HEK293 (cell line): Measurements from ENCODE around the gene EFCAB12.

Experiments
- CTCF ChIA-PET: fragments of 350-600 bp; formaldehyde crosslinking; extraction: SDS; loops from one replicate; lab custom pipeline; 2021; ENCODE audit warnings: antibody characterized with exemption; lab: Yijun Ruan, JAX
- POLR2A ChIA-PET: fragments of 300-600 bp; formaldehyde crosslinking; extraction: SDS; loops from one replicate; lab custom pipeline; 2020; ENCODE audit warnings: antibody characterized with exemption, inconsistent platforms; lab: Yijun Ruan, JAX
- H3K27ac ChIP-seq: fragments of 200-500 bp; sonication (Bioruptor generic); 2 replicates; pipeline ENCODE4 v1.5.1; 2014; ENCODE audit warnings: low read depth, low read length, control low read depth, inconsistent platforms; ENCODE audit errors: extremely low read depth
- H3K36me3 ChIP-seq, 2 experiments: fragments of 200-500 bp in 1 of 2; sonication (Bioruptor generic) in 1 of 2; 1 replicate in 1 of 2; 2 replicates in 1 of 2; pipeline ENCODE4 v1.5.1; 2014 to 2017; ENCODE audit warnings: inconsistent platforms in 2 of 2, low read length in 2 of 2; ENCODE audit not compliant: control insufficient read depth in 2 of 2, insufficient read depth in 1 of 2
- H3K4me1 ChIP-seq: fragments of 200-500 bp; sonication (Bioruptor generic); 2 replicates; pipeline ENCODE4 v1.5.1; 2014; ENCODE audit warnings: mild to moderate bottlenecking, low read length, inconsistent platforms; ENCODE audit not compliant: control insufficient read depth, insufficient read depth
- H3K4me3 ChIP-seq: 2 replicates; pipeline ENCODE4 v1.5.1; 2011; ENCODE audit warnings: low read depth, mild to moderate bottlenecking, control low read depth, low read length, moderate library complexity
- H3K9me3 ChIP-seq: fragments of 200-500 bp; sonication (Bioruptor generic); 2 replicates; pipeline ENCODE4 v1.5.1; 2014; ENCODE audit warnings: low read depth, low read length, inconsistent platforms; ENCODE audit not compliant: control insufficient read depth, insufficient read depth
- BCL11B ChIP-seq: fragments of 450-650 bp; formaldehyde crosslinking; IDR thresholded peaks from 2 replicates; pipeline ENCODE4 v1.5.1; 2016; ENCODE audit warnings: low read depth, missing biosample characterization, missing genetic modification characterization
- EGR2 ChIP-seq: fragments of 450-650 bp; formaldehyde crosslinking; IDR thresholded peaks from 2 replicates; pipeline ENCODE4 v1.5.1; 2016; ENCODE audit warnings: low read depth, missing biosample characterization, missing genetic modification characterization
- GLI4 ChIP-seq: fragments of 450-650 bp; formaldehyde crosslinking; IDR thresholded peaks from 2 replicates; pipeline ENCODE4 v1.5.1; 2016; ENCODE audit warnings: missing biosample characterization, missing genetic modification characterization
- GLIS1 ChIP-seq: fragments of 450-650 bp; formaldehyde crosslinking; IDR thresholded peaks from 2 replicates; pipeline ENCODE4 v1.5.1; 2016; ENCODE audit warnings: missing biosample characterization, missing genetic modification characterization
- IKZF3 ChIP-seq: fragments of 450-650 bp; IDR thresholded peaks from 2 replicates; pipeline ENCODE4 v1.5.0; 2018; ENCODE audit warnings: missing biosample characterization, mild to moderate bottlenecking, missing genetic modification characterization, moderate library complexity
- KLF16 ChIP-seq: fragments of 450-650 bp; formaldehyde crosslinking; IDR thresholded peaks from 2 replicates; pipeline ENCODE4 v1.5.1; 2017; ENCODE audit warnings: missing biosample characterization, missing genetic modification characterization
- MZF1 ChIP-seq: fragments of 450-650 bp; formaldehyde crosslinking; IDR thresholded peaks from 2 replicates; pipeline ENCODE4 v1.5.1; 2017; ENCODE audit warnings: missing biosample characterization, missing genetic modification characterization, borderline replicate concordance
- SCRT2 ChIP-seq: fragments of 450-650 bp; formaldehyde crosslinking; IDR thresholded peaks from 2 replicates; pipeline ENCODE4 v1.5.1; 2016; ENCODE audit warnings: missing biosample characterization, missing genetic modification characterization
- YY1 ChIP-seq: fragments of 450-650 bp; formaldehyde crosslinking; IDR thresholded peaks from 2 replicates; pipeline ENCODE4 v1.5.1; 2018; ENCODE audit warnings: missing biosample characterization, missing genetic modification characterization
- ZBTB17 ChIP-seq: fragments of 450-650 bp; formaldehyde crosslinking; IDR thresholded peaks from 2 replicates; pipeline ENCODE4 v1.5.1; 2016; ENCODE audit warnings: missing biosample characterization, missing genetic modification characterization
- ZBTB49 ChIP-seq: fragments of 450-650 bp; formaldehyde crosslinking; IDR thresholded peaks from 2 replicates; pipeline ENCODE4 v1.5.1; 2016; ENCODE audit warnings: missing biosample characterization, missing genetic modification characterization, low read depth
- ZFP37 ChIP-seq: fragments of 450-650 bp; formaldehyde crosslinking; IDR thresholded peaks from 2 replicates; pipeline ENCODE4 v1.5.1; 2016; ENCODE audit warnings: missing biosample characterization, missing genetic modification characterization
- ZNF138 ChIP-seq: fragments of 450-650 bp; formaldehyde crosslinking; IDR thresholded peaks from 2 replicates; pipeline ENCODE4 v1.5.1; 2016; ENCODE audit warnings: missing biosample characterization, missing genetic modification characterization, borderline replicate concordance
- ZNF16 ChIP-seq: fragments of 450-650 bp; formaldehyde crosslinking; IDR thresholded peaks from 2 replicates; pipeline ENCODE4 v1.5.1; 2016; ENCODE audit warnings: low read depth, missing biosample characterization, missing genetic modification characterization
- ZNF18 ChIP-seq: fragments of 450-650 bp; formaldehyde crosslinking; IDR thresholded peaks from 2 replicates; pipeline ENCODE4 v1.5.1; 2016; ENCODE audit warnings: missing biosample characterization, missing genetic modification characterization
- ZNF214 ChIP-seq: fragments of 450-650 bp; formaldehyde crosslinking; IDR thresholded peaks from 2 replicates; pipeline ENCODE4 v1.5.1; 2017; ENCODE audit warnings: missing biosample characterization, mild to moderate bottlenecking, missing genetic modification characterization, borderline replicate concordance
- ZNF26 ChIP-seq: fragments of 450-650 bp; formaldehyde crosslinking; IDR thresholded peaks from 2 replicates; pipeline ENCODE4 v1.5.1; 2016; ENCODE audit warnings: missing biosample characterization, missing genetic modification characterization
- ZNF510 ChIP-seq: fragments of 450-650 bp; formaldehyde crosslinking; IDR thresholded peaks from 2 replicates; pipeline ENCODE4 v1.5.1; 2018; ENCODE audit warnings: mild to moderate bottlenecking, missing genetic modification characterization, missing biosample characterization; ENCODE audit not compliant: insufficient replicate concordance
- ZNF513 ChIP-seq: fragments of 450-650 bp; IDR thresholded peaks from 2 replicates; pipeline ENCODE4 v1.5.1; 2018; ENCODE audit warnings: missing biosample characterization, missing genetic modification characterization
- ZNF530 ChIP-seq: fragments of 450-650 bp; formaldehyde crosslinking; IDR thresholded peaks from 2 replicates; pipeline ENCODE4 v1.5.1; 2016; ENCODE audit warnings: low read depth, missing biosample characterization, missing genetic modification characterization
- ZNF558 ChIP-seq: fragments of 450-650 bp; formaldehyde crosslinking; IDR thresholded peaks from 2 replicates; pipeline ENCODE4 v1.5.1; 2016; ENCODE audit warnings: missing biosample characterization, missing genetic modification characterization
- ZNF701 ChIP-seq: fragments of 450-650 bp; formaldehyde crosslinking; IDR thresholded peaks from 2 replicates; pipeline ENCODE4 v1.5.1; 2016; ENCODE audit warnings: missing biosample characterization, missing genetic modification characterization
- ZNF776 ChIP-seq: fragments of 450-650 bp; formaldehyde crosslinking; IDR thresholded peaks from 2 replicates; pipeline ENCODE4 v1.5.0; 2017; ENCODE audit warnings: missing biosample characterization, missing genetic modification characterization, borderline replicate concordance
- ZNF830 ChIP-seq: fragments of 450-650 bp; IDR thresholded peaks from 2 replicates; pipeline ENCODE4 v1.5.0; 2018; ENCODE audit warnings: missing biosample characterization, missing genetic modification characterization, low read depth, mild to moderate bottlenecking, moderate library complexity
- TF ChIP-seq, protein P1 (sequence below): fragments of 450-650 bp; formaldehyde crosslinking; IDR thresholded peaks from 2 replicates; pipeline ENCODE4 v1.5.1; 2017; ENCODE audit warnings: missing biosample characterization, missing genetic modification characterization

EFCAB12 gene

GRCh38 chr3:129419476-129419875, 9.0 kb downstream of the EFCAB12 start:
- no peaks in the 10 kb centered on the region for H3K4me1 ChIP-seq
- no peaks in the 10 kb centered on the region for H3K9me3 ChIP-seq
- ChIA-PET POLR2A (no interaction called here), CTCF (no interaction called here)
- H3K27ac ChIP-seq, result no peak overlapping the region
- H3K36me3 ChIP-seq, result no peaks in the 10 kb centered on the region
- no peak overlapping the region for H3K4me3 ChIP-seq
- TF ChIP-seq ZNF18 (tag by site-specific recombination) (no peak), ZNF830 (tag by site-specific recombination) (no peak), YY1 (tag by site-specific recombination) (no peak), ZNF513 (no peak), MZF1 (tag by site-specific recombination) (no peak), ZNF558 (no peak), ZNF776 (no peak), ZBTB49 (tag by site-specific recombination) (no peak), ZNF138 (tag by site-specific recombination) (no peak), GLIS1 (no peak), KLF16 (tag by site-specific recombination) (no peak), BCL11B (tag by site-specific recombination) (no peak), SCRT2 (no peak), ZFP37 (tag by site-specific recombination) (no peak)

DNA sequence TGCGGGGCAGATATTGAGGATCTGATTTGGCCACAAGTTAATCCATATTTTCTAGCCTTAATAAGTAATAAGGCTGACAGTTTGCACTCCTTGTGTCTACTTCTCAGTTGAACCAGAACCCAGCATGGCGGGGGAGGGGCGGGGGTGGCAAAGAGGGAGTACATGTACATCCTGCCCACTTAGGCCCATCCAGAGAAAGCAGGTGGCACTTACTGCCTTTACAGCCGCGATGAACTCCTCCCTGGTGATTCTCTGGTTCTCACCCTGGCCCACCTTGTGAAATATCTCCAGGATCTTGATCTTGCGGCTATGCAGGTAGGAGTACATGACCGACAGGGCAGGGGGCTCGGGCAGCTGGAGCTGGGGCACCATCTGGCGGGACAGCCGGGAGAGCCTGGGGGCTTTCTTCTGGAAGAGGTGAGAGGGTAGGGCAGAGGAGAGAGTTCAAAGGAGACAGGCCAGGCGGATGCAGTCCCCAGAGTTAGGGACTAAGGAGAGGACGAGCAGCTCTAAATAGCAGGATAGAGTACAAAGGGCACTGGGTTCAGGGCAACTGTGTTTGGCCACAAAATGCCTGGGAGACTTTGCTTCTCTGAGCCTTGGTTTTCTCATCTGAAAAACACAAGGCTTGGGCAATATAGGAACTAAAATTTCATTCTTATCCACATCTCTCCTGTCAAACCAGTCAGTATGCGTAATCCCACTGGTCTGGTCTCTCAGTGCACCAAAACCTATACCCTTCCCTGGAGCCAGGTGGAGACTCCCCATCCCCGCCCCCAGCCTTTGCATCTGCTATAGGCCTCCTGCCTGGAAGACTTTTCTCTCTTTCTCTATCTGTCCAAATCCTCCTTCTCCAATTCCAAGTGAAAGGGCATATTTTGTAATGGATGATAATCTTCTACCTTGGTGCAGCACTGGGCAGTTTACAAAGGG, 10.1 kb downstream of the EFCAB12 start:
- ChIA-PET POLR2A (no interaction called here), CTCF (interaction anchor here (0.7 to 1.5 kb wide), 2 partner anchors 9 to 36 kb away, joined by 3 read pairs; no protein-coding TSS in a partner anchor)
- H3K27ac ChIP-seq, result no peak overlapping the region
- no peaks in the 10 kb centered on the region for H3K9me3 ChIP-seq
- no peaks in the 10 kb centered on the region for H3K36me3 ChIP-seq
- TF ChIP-seq GLI4 (tag by site-specific recombination) (no peak), ZNF16 (tag by site-specific recombination) (no peak), ZNF530 (tag by site-specific recombination) (no peak), ZNF510 (tag by site-specific recombination) (no peak), ZBTB17 (tag by site-specific recombination) (no peak), ZNF26 (tag by site-specific recombination) (no peak), ZFP37 (tag by site-specific recombination) (no peak), ZNF214 (tag by site-specific recombination) (no peak), ZNF701 (tag by site-specific recombination) (no peak), IKZF3 (tag by site-specific recombination) (no peak), EGR2 (tag by site-specific recombination) (no peak)
- TF ChIP-seq, protein P1, sequence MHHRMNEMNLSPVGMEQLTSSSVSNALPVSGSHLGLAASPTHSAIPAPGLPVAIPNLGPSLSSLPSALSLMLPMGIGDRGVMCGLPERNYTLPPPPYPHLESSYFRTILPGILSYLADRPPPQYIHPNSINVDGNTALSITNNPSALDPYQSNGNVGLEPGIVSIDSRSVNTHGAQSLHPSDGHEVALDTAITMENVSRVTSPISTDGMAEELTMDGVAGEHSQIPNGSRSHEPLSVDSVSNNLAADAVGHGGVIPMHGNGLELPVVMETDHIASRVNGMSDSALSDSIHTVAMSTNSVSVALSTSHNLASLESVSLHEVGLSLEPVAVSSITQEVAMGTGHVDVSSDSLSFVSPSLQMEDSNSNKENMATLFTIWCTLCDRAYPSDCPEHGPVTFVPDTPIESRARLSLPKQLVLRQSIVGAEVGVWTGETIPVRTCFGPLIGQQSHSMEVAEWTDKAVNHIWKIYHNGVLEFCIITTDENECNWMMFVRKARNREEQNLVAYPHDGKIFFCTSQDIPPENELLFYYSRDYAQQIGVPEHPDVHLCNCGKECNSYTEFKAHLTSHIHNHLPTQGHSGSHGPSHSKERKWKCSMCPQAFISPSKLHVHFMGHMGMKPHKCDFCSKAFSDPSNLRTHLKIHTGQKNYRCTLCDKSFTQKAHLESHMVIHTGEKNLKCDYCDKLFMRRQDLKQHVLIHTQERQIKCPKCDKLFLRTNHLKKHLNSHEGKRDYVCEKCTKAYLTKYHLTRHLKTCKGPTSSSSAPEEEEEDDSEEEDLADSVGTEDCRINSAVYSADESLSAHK, result no peak
- no peaks in the 10 kb centered on the region; the same call in 1 of the 2 replicates for H3K4me1 ChIP-seq
- no peak overlapping the region for H3K4me3 ChIP-seq
